ENCODE measurements around the gene ZBTB16. TPM values are rescaled to one million over a fixed set of nuclear protein-coding genes. Genes with fewer than 3 reads are reported as not detected.
A peak's percentile ranks its signal among the peaks of the same experiment; 100 is the strongest.

The ZBTB16 gene
- polyA plus RNA-seq, 1 experiment: not detected

GRCh38 chr11:114074546-114075343 lies 15.2 kb downstream of the ZBTB16 start:
- ChIA-PET CTCF (no interaction called here), POLR2A (no interaction called here)
- peaks cover 3% of the 10 kb centered on the region for H3K27me3 ChIP-seq (ENCODE audit: control insufficient read depth, insufficient read depth, low read length)
- H3K9me3 ChIP-seq (ENCODE audit: control insufficient read depth, insufficient read depth, low read length): no peaks in the 10 kb centered on the region
- TF ChIP-seq CTCF (IDR thresholded peaks at IDR 0.05; ENCODE audit: low read depth, low read length): no peak
- H3K27ac ChIP-seq (ENCODE audit: low read depth, low read length): no peak overlapping the region
- no peak for DNase-seq (ENCODE audit: low read depth, low spot score)
- H3K4me3 ChIP-seq (ENCODE audit: low read depth, low read length): no peak overlapping the region

- Histone ChIP-seq H3K4me3 (ENCODE audit: low read depth, low read length) (no peak overlapping the region), H3K27me3 (ENCODE audit: control insufficient read depth, insufficient read depth, low read length) (peaks cover 3% of the 10 kb centered on the region), H3K27ac (ENCODE audit: low read depth, low read length) (no peak overlapping the region), H3K9me3 (ENCODE audit: control insufficient read depth, insufficient read depth, low read length) (no peaks in the 10 kb centered on the region)
- DNase-seq (ENCODE audit: low read depth, low spot score): no peak
- no peak for TF ChIP-seq CTCF (IDR thresholded peaks at IDR 0.05; ENCODE audit: low read depth, low read length)
- ChIA-PET POLR2A (interaction anchor here (0.6 kb wide), 1 partner anchor 9 kb away, joined by 3 read pairs; no protein-coding TSS in a partner anchor), CTCF (no interaction called here)
Measured at GRCh38 chr11:114075344-114075610, 15.8 kb downstream of the ZBTB16 start.

- no peak overlapping the region for H3K27ac ChIP-seq (ENCODE audit: low read depth, low read length)
- CTCF ChIA-PET: no interaction called here
- peak; percentile 66 for TF ChIP-seq CTCF (IDR thresholded peaks at IDR 0.05; ENCODE audit: low read depth, low read length)
- no peaks in the 10 kb centered on the region for H3K9me3 ChIP-seq (ENCODE audit: control insufficient read depth, insufficient read depth, low read length)
- H3K4me3 ChIP-seq (ENCODE audit: low read depth, low read length): no peak overlapping the region
- POLR2A ChIA-PET: interaction anchor here (0.6 kb wide), 1 partner anchor 9 kb away, joined by 3 read pairs; no protein-coding TSS in a partner anchor
- peaks cover 3% of the 10 kb centered on the region for H3K27me3 ChIP-seq (ENCODE audit: control insufficient read depth, insufficient read depth, low read length)
- DNase-seq (ENCODE audit: low read depth, low spot score): no peak
Measured at GRCh38 chr11:114075891-114076441, 16.5 kb downstream of the ZBTB16 start.

- DNase-seq (ENCODE audit: low read depth, low spot score): no peak
- no peak overlapping the region for H3K4me3 ChIP-seq (ENCODE audit: low read depth, low read length)
- no peaks in the 10 kb centered on the region for H3K9me3 ChIP-seq (ENCODE audit: control insufficient read depth, insufficient read depth, low read length)
- no peak for TF ChIP-seq CTCF (IDR thresholded peaks at IDR 0.05; ENCODE audit: low read depth, low read length)
- ChIA-PET POLR2A (no interaction called here), CTCF (no interaction called here)
- peaks cover 3% of the 10 kb centered on the region for H3K27me3 ChIP-seq (ENCODE audit: control insufficient read depth, insufficient read depth, low read length)
- H3K27ac ChIP-seq (ENCODE audit: low read depth, low read length): no peak overlapping the region
Measured at GRCh38 chr11:114076921-114077331, 17.4 kb downstream of the ZBTB16 start.

GRCh38 chr11:114077482-114078305 lies 18.2 kb downstream of the ZBTB16 start:
- DNase-seq (ENCODE audit: low read depth, low spot score): no peak
- Histone ChIP-seq H3K27ac (ENCODE audit: low read depth, low read length) (no peak overlapping the region), H3K27me3 (ENCODE audit: control insufficient read depth, insufficient read depth, low read length) (peaks cover 4% of the 10 kb centered on the region), H3K4me3 (ENCODE audit: low read depth, low read length) (no peak overlapping the region), H3K9me3 (ENCODE audit: control insufficient read depth, insufficient read depth, low read length) (no peaks in the 10 kb centered on the region)
- POLR2A ChIA-PET: no interaction called here
- CTCF ChIA-PET: no interaction called here
- TF ChIP-seq CTCF (IDR thresholded peaks at IDR 0.05; ENCODE audit: low read depth, low read length): no peak
